OCI-M1 (cell line): ENCODE data around the gene OSBPL3.

Source experiments
- DNase-seq: peaks from one replicate; lab custom pipeline; 2025; lab: John Stamatoyannopoulos, UW

OSBPL3 gene

GRCh38 chr7:24797270-24797669, 182.7 kb downstream of the OSBPL3 start:
- no peak for DNase-seq

DNA sequence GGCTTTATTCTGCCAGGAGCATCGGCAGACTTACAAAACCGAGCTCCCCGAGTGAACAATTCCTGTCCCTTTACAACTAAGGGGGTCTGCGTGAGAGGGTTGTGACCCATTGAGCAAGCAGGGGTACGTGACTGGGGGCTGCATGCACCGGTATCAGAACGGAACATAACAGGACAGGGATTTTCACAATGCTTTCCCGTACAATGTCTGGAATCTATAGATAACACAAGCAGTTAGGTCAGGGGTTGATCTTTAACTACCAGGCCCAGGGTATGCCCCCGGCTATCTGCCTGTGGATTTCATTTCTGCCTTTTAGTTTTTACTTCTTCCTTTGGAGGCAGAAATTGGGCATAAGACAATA, 184.6 kb downstream of the OSBPL3 start:
- DNase-seq: peak; percentile 81

DNA sequence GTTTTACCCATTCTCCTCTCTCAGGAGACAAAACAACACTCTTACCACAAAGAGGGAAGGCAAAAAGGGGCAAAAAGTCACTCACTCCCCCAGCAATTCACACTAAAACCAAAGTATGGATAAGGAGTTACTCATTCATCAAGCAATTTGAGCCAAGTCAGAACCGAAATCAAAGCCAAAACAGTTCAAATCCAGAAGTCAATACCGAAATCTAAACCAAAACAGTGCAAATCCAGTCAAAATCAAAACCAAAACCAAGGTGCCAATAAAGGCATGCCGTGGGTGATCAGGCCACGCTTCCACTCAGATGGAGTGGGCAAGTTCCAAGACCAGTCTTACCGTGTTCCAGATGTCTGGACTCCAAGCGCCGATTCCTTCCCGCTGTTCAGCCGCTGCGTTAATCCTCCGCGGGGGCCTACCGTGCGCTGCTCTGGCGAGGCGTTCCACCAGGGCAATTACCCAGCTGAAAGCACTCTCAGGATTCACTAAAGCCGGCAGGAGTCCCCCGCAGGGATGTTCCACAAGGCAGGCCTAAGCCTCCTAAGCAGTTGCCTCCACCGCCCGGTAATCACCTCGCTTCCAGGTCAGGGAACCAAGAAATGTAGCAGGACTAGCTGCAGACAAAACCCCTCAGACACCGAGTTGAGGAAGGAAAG, 185.1 kb downstream of the OSBPL3 start:
- DNase-seq: peak; percentile 81

- DNase-seq: peak; percentile 63
Measured at GRCh38 chr7:24793982-24794648, 185.9 kb downstream of the OSBPL3 start.

- no peak for DNase-seq
Measured at GRCh38 chr7:24788961-24789576, 190.9 kb downstream of the OSBPL3 start.

DNA sequence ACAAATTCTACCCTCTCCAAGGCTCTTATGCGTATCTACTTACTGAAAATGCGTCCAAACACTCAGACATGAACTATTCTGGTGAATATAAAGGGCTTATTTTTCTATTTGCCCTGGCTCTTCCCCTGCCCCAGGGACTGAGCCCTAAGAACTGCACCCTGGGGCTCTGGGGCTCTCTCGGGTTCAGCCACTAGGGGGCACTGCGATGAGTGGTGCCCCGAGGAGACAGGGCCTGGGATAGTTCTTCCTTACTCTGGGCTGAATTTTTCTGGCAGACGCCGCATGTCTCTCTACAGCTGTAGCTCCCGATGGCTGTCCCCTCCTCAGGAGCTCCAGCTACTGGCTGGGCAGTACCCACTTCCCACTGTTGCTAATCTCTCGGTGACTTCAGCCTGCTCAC, 191.9 kb downstream of the OSBPL3 start:
- DNase-seq: no peak

- DNase-seq: peak; percentile 71
Measured at GRCh38 chr7:24786941-24787340, 193.0 kb downstream of the OSBPL3 start.

DNA sequence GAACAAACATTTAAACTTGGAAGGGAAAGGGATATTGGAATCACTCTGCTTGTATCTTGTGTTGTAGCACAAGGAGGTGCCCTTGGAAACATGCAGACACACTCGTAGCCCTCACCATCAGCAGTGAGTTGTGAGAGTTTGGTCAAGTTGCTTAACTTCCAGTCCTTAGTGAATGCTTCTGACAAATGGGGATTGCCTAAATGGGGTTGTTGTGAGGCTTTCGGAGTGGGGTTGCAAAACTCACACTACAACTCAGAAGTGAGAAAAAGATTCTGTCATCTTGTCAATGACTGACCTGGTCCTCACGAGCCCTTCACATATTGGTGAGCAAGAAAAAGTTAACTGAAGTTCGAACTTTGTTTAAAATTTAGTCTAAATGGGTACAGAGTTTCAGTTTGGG, 193.7 kb downstream of the OSBPL3 start:
- DNase-seq: no peak

DNA sequence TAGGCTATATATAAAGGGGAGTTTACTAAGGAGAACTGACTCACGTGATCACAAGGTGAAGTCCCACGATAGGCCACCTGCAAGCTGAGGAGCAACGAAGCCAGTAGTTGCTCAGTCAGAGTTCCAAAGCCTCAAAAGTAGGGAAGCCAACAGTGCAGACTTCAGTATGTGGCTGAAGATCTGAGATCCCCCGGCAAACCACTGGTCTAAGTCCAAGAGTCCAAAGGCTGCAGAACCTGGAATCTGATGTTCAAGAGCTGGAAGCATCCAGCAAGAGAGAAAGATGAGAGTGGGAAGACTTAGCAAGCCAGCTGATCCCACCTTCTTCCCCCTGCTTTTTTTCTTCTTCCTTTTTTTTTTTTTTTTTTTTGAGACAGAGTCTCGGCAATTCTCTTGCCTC, 195.7 kb downstream of the OSBPL3 start:
- no peak for DNase-seq

DNA sequence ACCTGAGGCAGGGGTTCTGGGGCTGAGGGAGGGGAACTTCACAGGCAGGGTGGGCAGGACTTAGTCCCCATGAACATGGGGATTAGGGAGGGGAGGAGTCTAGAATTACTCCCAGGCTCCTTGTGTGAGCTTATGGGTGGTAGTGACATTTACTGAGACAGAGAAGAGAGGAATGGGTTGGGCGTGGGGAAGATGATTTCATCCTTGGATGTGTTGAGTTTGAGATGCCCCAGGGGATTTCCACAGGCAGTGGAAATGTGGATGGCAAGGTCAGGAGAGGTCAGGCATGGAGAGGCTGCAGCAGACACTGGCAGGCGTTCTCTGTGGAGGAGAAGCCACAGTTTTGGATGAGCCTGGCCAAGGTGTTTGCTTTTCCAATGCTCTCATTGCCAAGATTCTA, 196.3 kb downstream of the OSBPL3 start:
- no peak for DNase-seq

GRCh38 chr7:24781106-24781505, 198.9 kb downstream of the OSBPL3 start:
- peak; percentile 15 for DNase-seq

DNA sequence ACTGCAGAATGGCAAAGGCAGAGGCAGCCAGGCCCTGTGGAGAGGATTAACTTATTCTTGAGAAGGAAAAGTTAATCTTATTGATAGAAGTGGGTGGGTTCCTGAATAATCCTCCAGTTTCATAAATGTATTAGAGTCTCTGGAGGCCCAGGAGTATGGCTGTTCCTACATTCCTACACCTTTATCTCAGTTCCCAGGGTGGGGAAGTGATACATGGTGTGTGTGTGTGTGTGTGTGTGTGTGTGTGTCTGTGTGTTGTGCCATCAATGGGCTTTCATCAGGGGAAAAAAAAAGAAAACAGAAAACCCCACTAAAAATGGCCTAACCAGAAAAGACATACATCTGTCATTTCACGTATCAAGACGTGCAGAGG, 200.7 kb downstream of the OSBPL3 start:
- no peak for DNase-seq

GRCh38 chr7:24778543-24779282, 201.3 kb downstream of the OSBPL3 start:
- peak; percentile 91 for DNase-seq

GRCh38 chr7:24777806-24778205, 202.2 kb downstream of the OSBPL3 start:
- DNase-seq: no peak

- DNase-seq: no peak
Measured at GRCh38 chr7:24773646-24774045, 206.3 kb downstream of the OSBPL3 start.

DNA sequence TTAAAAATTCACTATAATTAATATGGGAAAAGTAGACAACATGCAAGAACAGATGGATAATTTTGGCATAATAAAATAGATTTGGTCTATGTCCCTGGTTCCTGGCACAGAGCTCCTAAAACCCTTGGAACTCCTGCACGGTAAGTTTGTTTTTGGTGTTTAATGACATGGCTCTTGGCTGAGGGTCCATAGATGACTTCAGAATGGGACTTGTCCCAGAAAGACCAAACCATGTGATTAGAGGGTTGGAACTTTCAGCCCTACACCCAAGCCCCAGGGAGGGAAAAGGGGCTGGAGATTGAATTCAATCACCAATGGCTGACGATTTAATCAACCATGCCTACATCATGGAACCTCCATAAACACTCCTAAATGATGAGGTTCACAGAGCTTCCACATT, 210.1 kb downstream of the OSBPL3 start:
- DNase-seq: no peak

GRCh38 chr7:24769014-24769830, 210.8 kb downstream of the OSBPL3 start:
- peak; percentile 18 for DNase-seq

DNA sequence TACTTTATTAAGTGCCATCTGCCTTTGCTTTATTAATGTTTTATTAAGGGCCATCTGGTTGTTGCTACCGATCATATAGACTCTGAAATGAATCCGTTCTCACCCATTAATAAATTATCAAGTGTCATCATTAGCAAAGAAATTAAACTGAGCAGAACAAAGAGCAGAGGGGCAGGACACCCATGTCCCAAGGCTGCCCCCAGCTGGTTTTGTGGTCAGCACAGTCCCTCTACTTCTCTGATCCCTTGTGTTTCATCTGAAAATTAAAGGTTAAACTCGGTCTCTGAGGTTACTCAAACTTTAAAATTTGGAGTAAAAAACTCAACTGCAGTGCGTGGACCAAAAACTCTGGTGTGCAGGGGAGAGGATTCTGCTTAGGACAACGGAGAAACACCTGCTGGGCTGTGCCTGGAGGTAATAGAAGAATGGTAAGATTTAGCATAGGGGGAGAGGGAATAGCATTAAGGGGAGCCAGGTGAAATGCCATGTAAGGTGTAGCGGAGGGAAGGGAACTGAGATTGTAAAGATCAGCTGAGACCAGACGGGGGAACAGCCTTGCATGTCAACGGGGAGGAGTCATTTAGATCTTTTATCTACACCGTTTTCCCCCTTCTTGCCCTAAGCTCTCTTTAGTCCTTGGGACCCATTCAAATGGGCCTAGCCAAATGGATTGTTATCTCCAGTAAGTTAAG, 212.0 kb downstream of the OSBPL3 start:
- no peak for DNase-seq

DNA sequence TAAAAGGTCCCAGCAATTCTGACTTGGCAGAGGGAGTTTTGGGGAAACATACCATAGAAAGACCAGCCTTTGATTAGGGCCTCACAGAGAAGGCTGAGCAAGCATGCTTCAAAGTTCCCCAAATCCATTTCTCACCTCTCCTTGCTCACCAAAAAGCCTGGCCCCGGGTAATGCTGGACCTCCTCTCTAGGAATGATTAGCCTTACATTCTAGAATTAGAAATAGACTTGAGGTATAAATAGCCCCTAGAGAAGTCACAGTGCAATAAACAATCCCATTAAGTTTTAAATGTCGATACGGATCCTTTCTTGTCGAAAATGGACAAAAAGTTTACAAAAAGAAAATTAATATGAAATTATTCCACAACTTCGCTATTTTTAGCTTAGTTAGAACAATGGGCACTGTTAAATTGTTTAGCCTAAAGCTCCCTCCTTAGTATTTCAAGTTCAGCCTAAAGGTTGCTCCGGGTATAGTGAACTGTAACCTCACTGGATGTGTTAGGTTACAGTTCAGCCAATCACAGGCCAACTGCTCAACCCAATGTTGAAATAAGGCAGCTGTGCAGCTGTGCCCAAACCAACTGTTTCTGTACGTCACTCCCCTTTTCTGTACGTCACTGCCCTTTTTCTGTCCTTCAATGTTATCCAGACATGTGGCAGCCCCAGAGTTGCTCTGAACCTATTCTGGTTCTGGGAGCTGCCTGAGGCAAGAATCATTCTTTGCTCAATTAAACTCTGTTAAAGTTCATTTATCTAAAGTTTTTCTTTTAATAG, 214.8 kb downstream of the OSBPL3 start:
- peak; percentile 22 for DNase-seq

DNA sequence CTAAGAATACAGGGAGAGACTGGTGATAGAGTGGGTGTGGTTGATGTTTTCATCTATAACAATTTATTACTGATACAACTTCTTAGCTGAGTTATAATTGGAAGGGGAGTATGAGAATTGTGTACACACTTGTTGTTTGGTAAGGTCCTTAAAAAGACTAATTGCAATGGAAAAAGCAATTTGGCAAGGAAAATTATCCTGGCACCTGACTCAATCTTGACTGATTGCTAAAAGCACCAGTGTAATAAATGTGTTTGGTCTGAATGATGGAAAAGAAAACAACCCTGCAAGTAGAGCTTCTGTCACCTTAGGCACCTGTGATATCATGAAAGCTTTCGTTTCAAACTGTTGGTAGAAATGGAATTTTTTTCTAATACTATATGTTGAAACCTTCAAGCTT, 216.0 kb downstream of the OSBPL3 start:
- DNase-seq: no peak
